DOHH2 (cell line): ENCODE results near the gene XAF1.

Experiments
- CTCF ChIP-seq: fragments of 200-600 bp; sonication (generic); IDR thresholded peaks from one replicate; pipeline ENCODE4 v1.5.1; 2014; ENCODE audit warnings: antibody characterized with exemption, mild to moderate bottlenecking, low read depth, low read length; ENCODE audit not compliant: poor library complexity, severe bottlenecking
- EZH2phosphoT487 ChIP-seq: fragments of 200-600 bp; sonication (generic); IDR thresholded peaks from 2 replicates; pipeline ENCODE4 v1.6.1; 2017; ENCODE audit warnings: borderline replicate concordance, mild to moderate bottlenecking, antibody characterized with exemption, low read length, moderate library complexity, mixed read lengths

GRCh38 chr17:6757747-6758146, 1.9 kb downstream of the XAF1 start:
- TF ChIP-seq EZH2phosphoT487, result no peak
- TF ChIP-seq CTCF, result no peak
